ENCODE data around the gene LYZL6. TPM values are rescaled to one million over a fixed set of nuclear protein-coding genes. Genes with fewer than 3 reads are reported as not detected.

Gene LYZL6
- total RNA-seq, 1 experiment from 2014 or later, result not detected

- intact Hi-C loops (cut with micrococcal nuclease; ENCODE audit: unreplicated experiment) (no loop called here), in situ Hi-C loops (cut with HindIII; ENCODE audit: low pct_unique_long_range_greater_than_20kb, low sequenced_read_pairs) (no loop called here)
- no peak for ATAC-seq
- no peak for DNase-seq (ENCODE audit: low read depth, low spot score)
- POLR2A ChIA-PET, result no interaction called here
- H3K4me3 ChIP-seq (ENCODE audit: low read depth in 2 of 2, low read length in 2 of 2), result no peak overlapping the region
- H3K27ac ChIP-seq (ENCODE audit: low read length), result no peak overlapping the region
- no peaks in the 10 kb centered on the region for H3K4me1 ChIP-seq (ENCODE audit: control insufficient read depth, insufficient read depth, low read length)
- H3K27me3 ChIP-seq (ENCODE audit: control insufficient read depth, insufficient read depth, low read length), result no peaks in the 10 kb centered on the region
- no peaks in the 10 kb centered on the region for H3K36me3 ChIP-seq (ENCODE audit: control insufficient read depth, insufficient read depth, low read length)
- no peaks in the 10 kb centered on the region for H3K9me3 ChIP-seq (ENCODE audit: control insufficient read depth, insufficient read depth, low read depth, low read length)
- CTCF ChIA-PET, result no interaction called here
- no peak for TF ChIP-seq REST (IDR thresholded peaks at IDR 0.05; ENCODE audit: insufficient read depth in 1 of 2, low read depth in 2 of 2, low read length in 1 of 2)
- no peak for TF ChIP-seq SIN3A (IDR thresholded peaks at IDR 0.05; ENCODE audit: borderline replicate concordance, insufficient read depth, low read depth, low read length)
- TF ChIP-seq CTCF (IDR thresholded peaks at IDR 0.05), result no peak
- TF ChIP-seq TCF7L2 (IDR thresholded peaks at IDR 0.05; ENCODE audit: low read depth, low read length), result no peak
- no peak for TF ChIP-seq POLR2AphosphoS5 (IDR thresholded peaks at IDR 0.05; ENCODE audit: low read depth, low read length)
- no TSS peak for BruUV-seq (replicated peaks)
Measured at GRCh38 chr17:35912339-35912912, 31.1 kb downstream of the LYZL6 start.

GRCh38 chr17:35909408-35909807 is 34.1 kb downstream of the LYZL6 start:
- H3K4me1 ChIP-seq (ENCODE audit: control insufficient read depth, insufficient read depth, low read length), result no peaks in the 10 kb centered on the region
- POLR2A ChIA-PET, result interaction anchor here (0.7 kb wide), 1 partner anchor 157 kb away, joined by 3 read pairs; no protein-coding TSS in a partner anchor
- no peak overlapping the region for H3K4me3 ChIP-seq (ENCODE audit: low read depth in 2 of 2, low read length in 2 of 2)
- DNase-seq (ENCODE audit: low read depth, low spot score), result no peak
- TF ChIP-seq SIN3A (IDR thresholded peaks at IDR 0.05; ENCODE audit: borderline replicate concordance, insufficient read depth, low read depth, low read length), result no peak
- TF ChIP-seq CTCF (IDR thresholded peaks at IDR 0.05), result no peak
- TF ChIP-seq TCF7L2 (IDR thresholded peaks at IDR 0.05; ENCODE audit: low read depth, low read length), result no peak
- TF ChIP-seq POLR2AphosphoS5 (IDR thresholded peaks at IDR 0.05; ENCODE audit: low read depth, low read length), result no peak
- no peak for TF ChIP-seq REST (IDR thresholded peaks at IDR 0.05; ENCODE audit: insufficient read depth in 1 of 2, low read depth in 2 of 2, low read length in 1 of 2)
- no peaks in the 10 kb centered on the region for H3K36me3 ChIP-seq (ENCODE audit: control insufficient read depth, insufficient read depth, low read length)
- H3K27me3 ChIP-seq (ENCODE audit: control insufficient read depth, insufficient read depth, low read length), result no peaks in the 10 kb centered on the region
- in situ Hi-C loops (cut with HindIII; ENCODE audit: low pct_unique_long_range_greater_than_20kb, low sequenced_read_pairs), result no loop called here
- no peak for ATAC-seq
- BruUV-seq (replicated peaks), result no TSS peak
- intact Hi-C loops (cut with micrococcal nuclease; ENCODE audit: unreplicated experiment), result no loop called here
- H3K27ac ChIP-seq (ENCODE audit: low read length), result no peak overlapping the region
- CTCF ChIA-PET, result no interaction called here
- H3K9me3 ChIP-seq (ENCODE audit: control insufficient read depth, insufficient read depth, low read depth, low read length), result no peaks in the 10 kb centered on the region
